ENCODE data around the gene TMEM126A.

TMEM126A gene

GRCh38 chr11:85672105-85672902 lies 24.5 kb downstream of the TMEM126A start:
- no peaks in the 10 kb centered on the region for H3K4me1 ChIP-seq (ENCODE audit: control insufficient read depth, insufficient read depth, low read length)
- CTCF ChIA-PET: no interaction called here
- H3K4me3 ChIP-seq (ENCODE audit: low read depth, low read length): no peak overlapping the region
- TF ChIP-seq ZNF514 (tag by site-specific recombination; IDR thresholded peaks at IDR 0.05): no peak
- TF ChIP-seq ZNF704 (tag by site-specific recombination; IDR thresholded peaks at IDR 0.05): no peak
- TF ChIP-seq ZNF138 (tag by site-specific recombination; IDR thresholded peaks at IDR 0.05; ENCODE audit: borderline replicate concordance): no peak
- TF ChIP-seq IKZF3 (tag by site-specific recombination; IDR thresholded peaks at IDR 0.05): no peak
- H3K27ac ChIP-seq (ENCODE audit: extremely low read depth, low read depth, low read length): no peak overlapping the region
- no peaks in the 10 kb centered on the region for H3K36me3 ChIP-seq (ENCODE audit: control insufficient read depth in 2 of 2, insufficient read depth in 1 of 2, low read length in 2 of 2)
- POLR2A ChIA-PET: no interaction called here
- no peaks in the 10 kb centered on the region for H3K9me3 ChIP-seq (ENCODE audit: control insufficient read depth, insufficient read depth, low read depth, low read length)

- H3K36me3 ChIP-seq (ENCODE audit: control insufficient read depth in 2 of 2, insufficient read depth in 1 of 2, low read length in 2 of 2): no peaks in the 10 kb centered on the region
- ChIA-PET POLR2A (no interaction called here), CTCF (no interaction called here)
- no peaks in the 10 kb centered on the region for H3K4me1 ChIP-seq (ENCODE audit: control insufficient read depth, insufficient read depth, low read length)
- H3K9me3 ChIP-seq (ENCODE audit: control insufficient read depth, insufficient read depth, low read depth, low read length): no peaks in the 10 kb centered on the region
- no peak overlapping the region for H3K27ac ChIP-seq (ENCODE audit: extremely low read depth, low read depth, low read length)
- no peak for TF ChIP-seq ZNF423 (tag by site-specific recombination; IDR thresholded peaks at IDR 0.05)
- no peak for TF ChIP-seq TRIM28 (IDR thresholded peaks at IDR 0.05; ENCODE audit: borderline replicate concordance, low read length)
- no peak for TF ChIP-seq ZNF223 (tag by site-specific recombination; IDR thresholded peaks at IDR 0.05)
- no peak for TF ChIP-seq ZNF18 (tag by site-specific recombination; IDR thresholded peaks at IDR 0.05)
- TF ChIP-seq ZFP69B (tag by site-specific recombination; IDR thresholded peaks at IDR 0.05): no peak
- no peak for TF ChIP-seq ZNF157 (tag by site-specific recombination; IDR thresholded peaks at IDR 0.05)
- TF ChIP-seq ZNF513 (tag by site-specific recombination; IDR thresholded peaks at IDR 0.05): no peak
- no peak for TF ChIP-seq TSHZ1 (tag by site-specific recombination; IDR thresholded peaks at IDR 0.05; ENCODE audit: borderline replicate concordance)
- no peak for TF ChIP-seq ZNF37A (tag by site-specific recombination; IDR thresholded peaks at IDR 0.05)
- no peak for TF ChIP-seq ZNF184 (tag by site-specific recombination; IDR thresholded peaks at IDR 0.05)
- no peak for TF ChIP-seq ZNF830 (tag by site-specific recombination; IDR thresholded peaks at IDR 0.05; ENCODE audit: low read depth)
- no peak for TF ChIP-seq ZNF555 (tag by site-specific recombination; conservative IDR thresholded peaks at IDR 0.05)
- no peak for TF ChIP-seq IKZF3 (tag by site-specific recombination; IDR thresholded peaks at IDR 0.05)
- TF ChIP-seq ZNF624 (tag by site-specific recombination; IDR thresholded peaks at IDR 0.05): no peak
- no peak for TF ChIP-seq ZNF488 (tag by site-specific recombination; IDR thresholded peaks at IDR 0.05)
- TF ChIP-seq ZNF16 (tag by site-specific recombination; IDR thresholded peaks at IDR 0.05; ENCODE audit: low read depth): no peak
- no peak overlapping the region for H3K4me3 ChIP-seq (ENCODE audit: low read depth, low read length)
Observed at GRCh38 chr11:85673393-85673792, 25.6 kb downstream of the TMEM126A start.
